Ishikawa (cell line): ENCODE data around the gene FRMD4B.

Source experiments
- CEBPB ChIP-seq: IDR thresholded peaks from 2 replicates; pipeline ENCODE4 v1.6.1; 2012
- CREB1 ChIP-seq: IDR thresholded peaks from 2 replicates; pipeline ENCODE4 v1.6.1; 2012; ENCODE audit warnings: low read depth
- EGR1 ChIP-seq: IDR thresholded peaks from 2 replicates; pipeline ENCODE4 v1.6.1; 2012
- EP300 ChIP-seq: IDR thresholded peaks from 2 replicates; pipeline ENCODE4 v1.6.1; 2012; ENCODE audit warnings: borderline replicate concordance
- FOXM1 ChIP-seq: IDR thresholded peaks from 2 replicates; pipeline ENCODE4 v1.6.1; 2012; ENCODE audit warnings: low read depth, borderline replicate concordance
- NFIC ChIP-seq: IDR thresholded peaks from 2 replicates; pipeline ENCODE4 v1.6.1; 2012
- RAD21 ChIP-seq: IDR thresholded peaks from 2 replicates; pipeline ENCODE4 v1.6.1; 2012; ENCODE audit warnings: low read depth
- TAF1 ChIP-seq: IDR thresholded peaks from 2 replicates; pipeline ENCODE4 v1.6.1; 2012; ENCODE audit warnings: low read depth, mild to moderate bottlenecking
- TEAD4 ChIP-seq: IDR thresholded peaks from 2 replicates; pipeline ENCODE4 v1.6.1; 2012
- YY1 ChIP-seq: IDR thresholded peaks from 2 replicates; pipeline ENCODE4 v1.6.1; 2012; ENCODE audit warnings: low read depth
- ZBTB7A ChIP-seq: IDR thresholded peaks from 2 replicates; pipeline ENCODE4 v1.6.1; 2012; ENCODE audit warnings: low read depth
- TF ChIP-seq, protein P1 (sequence below): IDR thresholded peaks from 2 replicates; pipeline ENCODE4 v1.6.1; 2012
- TF ChIP-seq, protein P2 (sequence below): IDR thresholded peaks from 2 replicates; pipeline ENCODE4 v1.6.1; 2012; ENCODE audit warnings: low read depth, mild to moderate bottlenecking

DNA sequence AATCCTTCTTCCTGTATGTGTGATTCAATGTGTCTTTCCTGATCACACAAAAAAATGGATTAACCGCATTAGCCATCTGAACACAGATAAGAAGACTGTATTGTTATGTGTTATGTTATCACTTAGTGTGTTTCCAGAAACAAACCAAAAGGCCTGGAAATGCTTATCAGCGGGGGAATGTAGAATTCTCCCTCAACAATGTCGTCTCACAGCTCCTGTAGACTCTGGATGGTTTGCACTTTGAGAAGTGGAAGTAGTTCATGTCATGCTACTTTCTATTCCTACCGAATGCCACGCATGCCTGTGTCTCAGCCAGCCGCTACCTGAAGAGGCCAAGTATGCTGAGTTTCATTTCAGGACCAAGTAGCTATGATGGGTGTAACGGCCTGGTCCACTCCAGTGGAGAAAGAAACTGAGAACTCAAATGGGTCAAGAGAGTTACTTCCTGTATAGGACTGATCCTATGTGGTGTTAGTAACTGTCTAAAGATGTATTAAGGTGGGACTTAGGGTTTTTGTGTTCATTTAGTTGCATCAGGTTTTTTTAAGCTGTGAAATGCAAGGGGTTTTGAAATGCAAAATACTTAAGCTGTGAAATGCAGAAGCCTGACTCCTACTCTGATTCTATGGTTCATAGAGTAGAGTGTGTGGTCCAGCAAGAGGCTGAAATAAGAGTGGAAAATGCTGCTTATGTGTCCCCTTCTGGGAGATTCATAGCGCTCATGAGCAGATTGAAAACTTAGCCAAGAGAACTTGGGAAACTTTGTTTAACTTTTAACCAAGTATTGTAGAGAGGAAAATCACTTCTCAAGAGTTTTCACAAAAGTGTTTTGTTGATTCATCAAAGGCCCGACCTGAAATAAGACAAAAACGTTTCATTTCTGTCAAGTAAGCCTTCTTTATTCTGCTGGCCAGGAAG is 145.0 kb downstream of the FRMD4B start:
- TF ChIP-seq EP300 (no peak), YY1 (no peak), CEBPB (no peak), RAD21 (no peak), CREB1 (no peak), NFIC (no peak), TAF1 (no peak), FOXM1 (no peak), TEAD4 (no peak), EGR1 (no peak), ZBTB7A (no peak)
- TF ChIP-seq, protein P1, sequence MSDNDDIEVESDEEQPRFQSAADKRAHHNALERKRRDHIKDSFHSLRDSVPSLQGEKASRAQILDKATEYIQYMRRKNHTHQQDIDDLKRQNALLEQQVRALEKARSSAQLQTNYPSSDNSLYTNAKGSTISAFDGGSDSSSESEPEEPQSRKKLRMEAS = no peak
- TF ChIP-seq, protein P2, sequence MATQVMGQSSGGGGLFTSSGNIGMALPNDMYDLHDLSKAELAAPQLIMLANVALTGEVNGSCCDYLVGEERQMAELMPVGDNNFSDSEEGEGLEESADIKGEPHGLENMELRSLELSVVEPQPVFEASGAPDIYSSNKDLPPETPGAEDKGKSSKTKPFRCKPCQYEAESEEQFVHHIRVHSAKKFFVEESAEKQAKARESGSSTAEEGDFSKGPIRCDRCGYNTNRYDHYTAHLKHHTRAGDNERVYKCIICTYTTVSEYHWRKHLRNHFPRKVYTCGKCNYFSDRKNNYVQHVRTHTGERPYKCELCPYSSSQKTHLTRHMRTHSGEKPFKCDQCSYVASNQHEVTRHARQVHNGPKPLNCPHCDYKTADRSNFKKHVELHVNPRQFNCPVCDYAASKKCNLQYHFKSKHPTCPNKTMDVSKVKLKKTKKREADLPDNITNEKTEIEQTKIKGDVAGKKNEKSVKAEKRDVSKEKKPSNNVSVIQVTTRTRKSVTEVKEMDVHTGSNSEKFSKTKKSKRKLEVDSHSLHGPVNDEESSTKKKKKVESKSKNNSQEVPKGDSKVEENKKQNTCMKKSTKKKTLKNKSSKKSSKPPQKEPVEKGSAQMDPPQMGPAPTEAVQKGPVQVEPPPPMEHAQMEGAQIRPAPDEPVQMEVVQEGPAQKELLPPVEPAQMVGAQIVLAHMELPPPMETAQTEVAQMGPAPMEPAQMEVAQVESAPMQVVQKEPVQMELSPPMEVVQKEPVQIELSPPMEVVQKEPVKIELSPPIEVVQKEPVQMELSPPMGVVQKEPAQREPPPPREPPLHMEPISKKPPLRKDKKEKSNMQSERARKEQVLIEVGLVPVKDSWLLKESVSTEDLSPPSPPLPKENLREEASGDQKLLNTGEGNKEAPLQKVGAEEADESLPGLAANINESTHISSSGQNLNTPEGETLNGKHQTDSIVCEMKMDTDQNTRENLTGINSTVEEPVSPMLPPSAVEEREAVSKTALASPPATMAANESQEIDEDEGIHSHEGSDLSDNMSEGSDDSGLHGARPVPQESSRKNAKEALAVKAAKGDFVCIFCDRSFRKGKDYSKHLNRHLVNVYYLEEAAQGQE = no peak
